HG03469 (cell line): ENCODE results near the gene ZNF438.
"Not testable (repeated sequence)": the region's sequence is repeated elsewhere in the genome, so short reads cannot be mapped to it uniquely, and the experiment has no call there.

Experiments
- ATAC-seq: cut with Tn5 transposase; IDR thresholded peaks from one replicate; pipeline ENCODE4 v1.9.1; 2021; ENCODE audit warnings: mild to moderate bottlenecking, moderate library complexity, moderate number of reproducible peaks; ENCODE audit not compliant: unreplicated experiment

Gene ZNF438

GRCh38 chr10:30990971-30991646 lies 40.6 kb downstream of the ZNF438 start:
- ATAC-seq: no peak

- ATAC-seq: no peak
These were observed 41.3 kb downstream of the ZNF438 start for GRCh38 chr10:30990351-30990750.

- ATAC-seq: no peak
These were observed 42.7 kb downstream of the ZNF438 start for GRCh38 chr10:30988831-30989435.

- no peak for ATAC-seq
These were observed 44.2 kb downstream of the ZNF438 start for GRCh38 chr10:30987463-30987862.

- ATAC-seq: no peak
These were observed 45.6 kb downstream of the ZNF438 start for GRCh38 chr10:30986053-30986555.

GRCh38 chr10:30985512-30985911 lies 46.2 kb downstream of the ZNF438 start:
- no peak for ATAC-seq

GRCh38 chr10:30984563-30985328 lies 46.9 kb downstream of the ZNF438 start:
- ATAC-seq: no peak

GRCh38 chr10:30983209-30983608 lies 48.5 kb downstream of the ZNF438 start:
- ATAC-seq: not testable (repeated sequence)

- ATAC-seq: no peak
These were observed 50.6 kb downstream of the ZNF438 start for GRCh38 chr10:30980951-30981616.

- no peak for ATAC-seq
These were observed 51.7 kb downstream of the ZNF438 start for GRCh38 chr10:30979956-30980355.

- ATAC-seq: no peak
These were observed 52.8 kb downstream of the ZNF438 start for GRCh38 chr10:30978843-30979242.

GRCh38 chr10:30977385-30977784 lies 54.3 kb downstream of the ZNF438 start:
- ATAC-seq: no peak

GRCh38 chr10:30974773-30975415 lies 56.8 kb downstream of the ZNF438 start:
- ATAC-seq: no peak

- ATAC-seq: no peak
These were observed 57.3 kb downstream of the ZNF438 start for GRCh38 chr10:30974355-30974754.

- no peak for ATAC-seq
These were observed 57.9 kb downstream of the ZNF438 start for GRCh38 chr10:30973737-30974136.

GRCh38 chr10:30970760-30971460 lies 60.8 kb downstream of the ZNF438 start:
- ATAC-seq: no peak

- no peak for ATAC-seq
These were observed 63.0 kb downstream of the ZNF438 start for GRCh38 chr10:30968711-30969110.

GRCh38 chr10:30967650-30968410 lies 63.8 kb downstream of the ZNF438 start:
- no peak for ATAC-seq
